Panc1 (cell line): ENCODE measurements around the gene SLC27A4. TPM values are rescaled to one million over a fixed set of nuclear protein-coding genes. Genes with fewer than 3 reads are reported as not detected.
"Not testable (repeated sequence)": the region's sequence is repeated elsewhere in the genome, so short reads cannot be mapped to it uniquely, and the experiment has no call there.

Experiments used
- ATAC-seq: fragments of 200-7000 bp; cut with Tn5 transposase; 2 replicates; pipeline ENCODE4 v1.9.1; 2020; ENCODE audit warnings: mild to moderate bottlenecking, moderate library complexity
- BruUV-seq: library from RNA; stranded (reverse); fragments of 400-500 nt; replicated peaks from 2 replicates; lab custom pipeline; 2021; lab: Mats Ljungman, UMichigan
- CTCF ChIA-PET: fragments of 300-600 bp; sonication (Branson Sonifier 250); formaldehyde crosslinking; loops from one replicate; lab custom pipeline; 2022; ENCODE audit warnings: antibody characterized with exemption; lab: Charles Lee
- POLR2A ChIA-PET: fragments of 300-600 bp; sonication (Branson Sonifier 250); formaldehyde crosslinking; loops from one replicate; lab custom pipeline; 2022; ENCODE audit warnings: antibody characterized with exemption; lab: Charles Lee
- DNase-seq: peaks from one replicate; pipeline ENCODE4 v3.0.0-alpha.2; 2010; ENCODE audit warnings: low read depth, low spot score
- H3K27ac ChIP-seq: 2 replicates; pipeline ENCODE4 v1.5.1; 2011; ENCODE audit warnings: mild to moderate bottlenecking, low read length, inconsistent platforms
- H3K27me3 ChIP-seq: fragments of 200-500 bp; sonication (Bioruptor generic); 2 replicates; pipeline ENCODE4 v1.6.0; 2014; ENCODE audit warnings: low read length, inconsistent platforms; ENCODE audit not compliant: control insufficient read depth, insufficient read depth
- H3K36me3 ChIP-seq: fragments of 200-500 bp; sonication (Bioruptor generic); 2 replicates; pipeline ENCODE4 v1.5.1; 2014; ENCODE audit warnings: inconsistent platforms, mild to moderate bottlenecking, low read length, moderate library complexity; ENCODE audit not compliant: control insufficient read depth, insufficient read depth
- H3K4me1 ChIP-seq: 2 replicates; pipeline ENCODE4 v1.5.1; 2011; ENCODE audit warnings: inconsistent platforms, mild to moderate bottlenecking, low read length, moderate library complexity; ENCODE audit not compliant: control insufficient read depth, insufficient read depth
- H3K4me3 ChIP-seq, 2 experiments: 2 replicates each; pipeline ENCODE4 v1.5.1; 2011 to 2012; ENCODE audit warnings: low read depth in 2 of 2, low read length in 2 of 2, mild to moderate bottlenecking in 2 of 2, inconsistent platforms in 1 of 2, moderate library complexity in 1 of 2
- H3K9me3 ChIP-seq: fragments of 200-500 bp; sonication (Bioruptor generic); 2 replicates; pipeline ENCODE4 v1.5.1; 2014; ENCODE audit warnings: low read depth, mild to moderate bottlenecking, inconsistent platforms, low read length, moderate library complexity; ENCODE audit not compliant: control insufficient read depth, insufficient read depth
- POLR2AphosphoS5 ChIP-seq: IDR thresholded peaks from 2 replicates; pipeline ENCODE4 v1.6.1; 2012; ENCODE audit warnings: mild to moderate bottlenecking, low read depth, low read length, moderate library complexity
- SIN3A ChIP-seq: IDR thresholded peaks from 2 replicates; pipeline ENCODE4 v1.6.1; 2012; ENCODE audit warnings: low read depth, mild to moderate bottlenecking, low read length, moderate library complexity, borderline replicate concordance; ENCODE audit not compliant: insufficient read depth
- TCF7L2 ChIP-seq: IDR thresholded peaks from 2 replicates; pipeline ENCODE4 v1.6.1; 2011; ENCODE audit warnings: mild to moderate bottlenecking, low read depth, low read length, inconsistent platforms
- in situ Hi-C: cut with HindIII; loops from 2 replicates; pipeline ENCODE4 v1.10.0; 2016; ENCODE audit warnings: low sequenced_read_pairs, low pct_unique_long_range_greater_than_20kb
- intact Hi-C: fragments of 100-400 bp; cut with micrococcal nuclease; formaldehyde crosslinking; loops from one replicate; pipeline ENCODE4 v1.10.0; 2022; ENCODE audit not compliant: unreplicated experiment
- total RNA-seq: library from RNA; stranded (reverse); gene quantifications from one replicate; pipeline ENCODE4 v1.2.1, GENCODE V29; 2021; ENCODE audit not compliant: unreplicated experiment
- TF ChIP-seq, protein P1 (sequence below), 2 experiments: IDR thresholded peaks; 2 replicates each; pipeline ENCODE4 v1.6.1; 2011 to 2012; ENCODE audit warnings: low read depth in 2 of 2, control low read depth in 1 of 2, low read length in 1 of 2, mild to moderate bottlenecking in 1 of 2, moderate library complexity in 1 of 2; ENCODE audit not compliant: insufficient read depth in 1 of 2
- TF ChIP-seq, protein P2 (sequence below): fragments of 450-650 bp; IDR thresholded peaks from 2 replicates; pipeline ENCODE4 v1.5.1; 2017; ENCODE audit warnings: mild to moderate bottlenecking

SLC27A4 gene
- total RNA-seq, 1 experiment from 2014 or later: 20.3 TPM

DNA sequence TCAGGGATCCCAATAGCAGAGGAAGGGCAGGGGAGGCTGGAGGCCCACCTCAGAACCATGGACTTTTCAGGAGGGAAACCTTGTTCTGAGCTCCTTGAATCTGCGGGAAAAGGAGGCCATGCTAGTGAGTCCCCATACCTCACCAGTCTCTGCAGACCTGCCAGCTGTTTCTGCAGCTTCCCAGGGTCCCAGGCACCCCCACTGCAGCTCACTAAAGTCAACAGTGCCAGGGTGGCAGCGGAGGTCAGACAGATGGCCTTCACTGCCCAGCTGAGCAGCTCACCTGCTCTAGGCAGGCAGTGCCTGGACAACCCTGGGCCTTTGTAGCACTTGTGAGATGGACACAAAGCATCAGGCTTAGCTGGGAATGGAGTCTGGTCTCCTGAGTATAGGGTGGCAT is 4.4 kb upstream of the SLC27A4 start:
- no TSS peak for BruUV-seq
- TF ChIP-seq TCF7L2 (no peak), POLR2AphosphoS5 (no peak), SIN3A (no peak)
- TF ChIP-seq, protein P1, sequence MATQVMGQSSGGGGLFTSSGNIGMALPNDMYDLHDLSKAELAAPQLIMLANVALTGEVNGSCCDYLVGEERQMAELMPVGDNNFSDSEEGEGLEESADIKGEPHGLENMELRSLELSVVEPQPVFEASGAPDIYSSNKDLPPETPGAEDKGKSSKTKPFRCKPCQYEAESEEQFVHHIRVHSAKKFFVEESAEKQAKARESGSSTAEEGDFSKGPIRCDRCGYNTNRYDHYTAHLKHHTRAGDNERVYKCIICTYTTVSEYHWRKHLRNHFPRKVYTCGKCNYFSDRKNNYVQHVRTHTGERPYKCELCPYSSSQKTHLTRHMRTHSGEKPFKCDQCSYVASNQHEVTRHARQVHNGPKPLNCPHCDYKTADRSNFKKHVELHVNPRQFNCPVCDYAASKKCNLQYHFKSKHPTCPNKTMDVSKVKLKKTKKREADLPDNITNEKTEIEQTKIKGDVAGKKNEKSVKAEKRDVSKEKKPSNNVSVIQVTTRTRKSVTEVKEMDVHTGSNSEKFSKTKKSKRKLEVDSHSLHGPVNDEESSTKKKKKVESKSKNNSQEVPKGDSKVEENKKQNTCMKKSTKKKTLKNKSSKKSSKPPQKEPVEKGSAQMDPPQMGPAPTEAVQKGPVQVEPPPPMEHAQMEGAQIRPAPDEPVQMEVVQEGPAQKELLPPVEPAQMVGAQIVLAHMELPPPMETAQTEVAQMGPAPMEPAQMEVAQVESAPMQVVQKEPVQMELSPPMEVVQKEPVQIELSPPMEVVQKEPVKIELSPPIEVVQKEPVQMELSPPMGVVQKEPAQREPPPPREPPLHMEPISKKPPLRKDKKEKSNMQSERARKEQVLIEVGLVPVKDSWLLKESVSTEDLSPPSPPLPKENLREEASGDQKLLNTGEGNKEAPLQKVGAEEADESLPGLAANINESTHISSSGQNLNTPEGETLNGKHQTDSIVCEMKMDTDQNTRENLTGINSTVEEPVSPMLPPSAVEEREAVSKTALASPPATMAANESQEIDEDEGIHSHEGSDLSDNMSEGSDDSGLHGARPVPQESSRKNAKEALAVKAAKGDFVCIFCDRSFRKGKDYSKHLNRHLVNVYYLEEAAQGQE (IDR thresholded peaks at IDR 0.05; ENCODE audit: insufficient read depth in 1 of 2, low read depth in 2 of 2, low read length in 1 of 2): no peak
- TF ChIP-seq, protein P2, sequence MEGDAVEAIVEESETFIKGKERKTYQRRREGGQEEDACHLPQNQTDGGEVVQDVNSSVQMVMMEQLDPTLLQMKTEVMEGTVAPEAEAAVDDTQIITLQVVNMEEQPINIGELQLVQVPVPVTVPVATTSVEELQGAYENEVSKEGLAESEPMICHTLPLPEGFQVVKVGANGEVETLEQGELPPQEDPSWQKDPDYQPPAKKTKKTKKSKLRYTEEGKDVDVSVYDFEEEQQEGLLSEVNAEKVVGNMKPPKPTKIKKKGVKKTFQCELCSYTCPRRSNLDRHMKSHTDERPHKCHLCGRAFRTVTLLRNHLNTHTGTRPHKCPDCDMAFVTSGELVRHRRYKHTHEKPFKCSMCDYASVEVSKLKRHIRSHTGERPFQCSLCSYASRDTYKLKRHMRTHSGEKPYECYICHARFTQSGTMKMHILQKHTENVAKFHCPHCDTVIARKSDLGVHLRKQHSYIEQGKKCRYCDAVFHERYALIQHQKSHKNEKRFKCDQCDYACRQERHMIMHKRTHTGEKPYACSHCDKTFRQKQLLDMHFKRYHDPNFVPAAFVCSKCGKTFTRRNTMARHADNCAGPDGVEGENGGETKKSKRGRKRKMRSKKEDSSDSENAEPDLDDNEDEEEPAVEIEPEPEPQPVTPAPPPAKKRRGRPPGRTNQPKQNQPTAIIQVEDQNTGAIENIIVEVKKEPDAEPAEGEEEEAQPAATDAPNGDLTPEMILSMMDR: no peak
- no peak for ATAC-seq
- in situ Hi-C loops (no loop called here), intact Hi-C loops (no loop called here)
- H3K4me1 ChIP-seq: no peaks in the 10 kb centered on the region
- ChIA-PET CTCF (no interaction called here), POLR2A (no interaction called here)
- no peak overlapping the region for H3K27ac ChIP-seq
- no peaks in the 10 kb centered on the region for H3K27me3 ChIP-seq
- H3K4me3 ChIP-seq: no peak overlapping the region
- no peak for DNase-seq
- no peaks in the 10 kb centered on the region for H3K9me3 ChIP-seq
- H3K36me3 ChIP-seq: no peaks in the 10 kb centered on the region

DNA sequence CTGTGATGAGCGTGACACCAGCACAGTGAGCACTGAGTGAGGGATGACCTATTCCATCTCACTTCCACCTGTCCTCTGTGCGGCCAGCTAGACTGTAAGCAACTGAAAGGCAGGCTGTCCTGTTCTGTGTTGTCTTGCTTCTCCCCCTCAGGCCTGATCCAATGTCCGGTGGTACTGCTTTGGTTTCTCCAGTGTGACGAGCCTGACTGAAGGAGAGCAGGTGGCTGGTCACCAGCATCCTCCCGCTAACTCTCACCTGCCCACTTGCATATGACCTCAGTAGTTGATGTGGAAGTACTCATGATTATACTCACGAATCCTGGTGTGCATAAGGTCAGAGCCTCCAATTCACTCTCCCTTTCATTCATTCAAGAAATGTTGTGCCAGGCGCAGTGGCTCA is 2.4 kb upstream of the SLC27A4 start:
- TF ChIP-seq, protein P1 (IDR thresholded peaks at IDR 0.05; ENCODE audit: insufficient read depth in 1 of 2, low read depth in 2 of 2, low read length in 1 of 2): no peak
- TF ChIP-seq SIN3A: no peak
- TF ChIP-seq POLR2AphosphoS5: no peak
- TF ChIP-seq TCF7L2: no peak
- TF ChIP-seq, protein P2: no peak
- no peaks in the 10 kb centered on the region for H3K27me3 ChIP-seq
- ATAC-seq (no peak), DNase-seq (no peak)
- in situ Hi-C loops (no loop called here), intact Hi-C loops (no loop called here)
- ChIA-PET CTCF (no interaction called here), POLR2A (no interaction called here)
- no peaks in the 10 kb centered on the region for H3K36me3 ChIP-seq
- no TSS peak for BruUV-seq
- no peaks in the 10 kb centered on the region for H3K9me3 ChIP-seq
- H3K27ac ChIP-seq: no peak overlapping the region
- no peak overlapping the region for H3K4me3 ChIP-seq
- H3K4me1 ChIP-seq: no peaks in the 10 kb centered on the region

DNA sequence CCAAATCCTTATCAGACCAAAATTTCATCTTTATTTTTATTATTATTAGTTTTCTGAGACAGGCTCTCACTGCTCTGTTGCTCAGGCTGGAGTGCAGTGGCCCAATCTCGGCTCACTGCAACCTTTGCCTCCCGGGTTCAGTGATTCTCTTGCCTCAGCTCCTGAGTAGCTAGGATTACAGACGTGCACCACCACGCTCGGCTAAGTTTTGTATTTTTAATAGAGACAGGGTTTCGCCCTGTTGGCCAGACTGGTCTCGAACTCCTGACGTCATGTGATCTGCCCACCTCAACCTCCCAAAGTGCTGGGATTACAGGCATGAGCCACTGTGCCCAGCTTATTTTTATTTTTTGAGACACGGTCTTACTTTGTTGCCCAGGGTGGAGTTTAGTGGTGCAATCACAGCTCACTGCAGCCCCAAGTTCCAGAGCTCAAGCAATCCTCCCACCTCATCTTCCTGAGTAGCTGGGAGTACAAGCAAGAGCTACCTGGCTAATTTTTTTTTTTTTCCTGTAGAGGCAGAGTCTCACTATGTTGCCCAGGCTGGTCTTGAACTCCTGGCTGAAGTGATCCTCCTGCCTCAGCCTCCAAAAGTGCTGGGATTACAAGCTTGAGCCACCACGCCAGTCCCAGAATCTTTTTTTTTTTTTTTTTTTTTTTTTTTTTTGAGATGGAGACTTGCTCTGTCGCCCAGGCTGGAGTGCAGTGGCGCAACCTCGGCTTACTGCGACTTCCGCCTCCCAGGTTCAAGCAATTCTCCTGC is 1.3 kb upstream of the SLC27A4 start:
- H3K9me3 ChIP-seq, intact Hi-C loops, H3K4me1 ChIP-seq, H3K27me3 ChIP-seq, H3K36me3 ChIP-seq, DNase-seq, BruUV-seq, ATAC-seq, in situ Hi-C loops: not testable (repeated sequence)
- POLR2A ChIA-PET: interaction anchor here (0.6 kb wide), 2 partner anchors 9 to 63 kb away, joined by 3 to 15 read pairs; partner anchors contain the start of genes GOLGA2 and SWI5
- CTCF ChIA-PET: interaction anchor here (0.6 kb wide), 1 partner anchor 361 kb away, joined by 3 read pairs; no protein-coding TSS in a partner anchor
- peak overlapping the region; percentile 74; the same call in 1 of the 2 replicates for H3K27ac ChIP-seq
- peak overlapping the region in 1 of 2 experiments; percentile 59; a peak in 1 of 4 replicates for H3K4me3 ChIP-seq
